ENCODE measurements around the gene GNLY. TPM values are rescaled to one million over a fixed set of nuclear protein-coding genes. Genes with fewer than 3 reads are reported as not detected.

GNLY gene
- total RNA-seq, 4 donors from 2014 or later: 1.7 to 15.3 (median 10.5) TPM; not detected in 1

GRCh38 chr2:85678377-85678776 lies 15.8 kb upstream of the GNLY start:
- peak in 1 of 3 donors; percentile 30 for DNase-seq
- peak overlapping the region in 1 of 4 donors; percentile 35 for H3K27ac ChIP-seq
- H3K4me1 ChIP-seq: peaks cover 0 to 6% (median 2%) of the 10 kb centered on the region in 4 donors

GRCh38 chr2:85678794-85679672 lies 15.1 kb upstream of the GNLY start:
- TF ChIP-seq POLR2A (IDR thresholded peaks at IDR 0.05): no peak
- peak; percentile 86 to 97 (median 94) for TF ChIP-seq CTCF (IDR thresholded peaks at IDR 0.05)
- no peak overlapping the region for H3K4me3 ChIP-seq

More at GRCh38 chr2:85678377-85678776, 15.8 kb upstream of the GNLY start:
- Histone ChIP-seq H3K4me3 (no peak overlapping the region), H3K9me3 (no peaks in the 10 kb centered on the region), H3K27me3 (no peaks in the 10 kb centered on the region), H3K36me3 (no peaks in the 10 kb centered on the region)
- TF ChIP-seq CTCF (IDR thresholded peaks at IDR 0.05) (no peak), POLR2A (IDR thresholded peaks at IDR 0.05) (no peak)

GRCh38 chr2:85680707-85681371 lies 13.3 kb upstream of the GNLY start:
- DNase-seq: peak in 1 of 3 donors; percentile 30
- no peaks in the 10 kb centered on the region for H3K36me3 ChIP-seq
- H3K4me3 ChIP-seq: no peak overlapping the region
- TF ChIP-seq CTCF (IDR thresholded peaks at IDR 0.05) (no peak), POLR2A (IDR thresholded peaks at IDR 0.05) (no peak)
- H3K4me1 ChIP-seq: peaks cover 0 to 6% (median 2%) of the 10 kb centered on the region in 4 donors
- no peaks in the 10 kb centered on the region for H3K27me3 ChIP-seq
- no peak overlapping the region for H3K27ac ChIP-seq
- no peaks in the 10 kb centered on the region for H3K9me3 ChIP-seq

More at GRCh38 chr2:85678794-85679672, 15.1 kb upstream of the GNLY start:
- H3K36me3 ChIP-seq: no peaks in the 10 kb centered on the region
- H3K27me3 ChIP-seq: no peaks in the 10 kb centered on the region
- H3K4me1 ChIP-seq: peaks cover 0 to 6% (median 2%) of the 10 kb centered on the region in 4 donors
- peak overlapping the region in 1 of 4 donors; percentile 35 for H3K27ac ChIP-seq
- DNase-seq: peak; percentile 77 to 93 (median 90)
- no peaks in the 10 kb centered on the region for H3K9me3 ChIP-seq

GRCh38 chr2:85681372-85681763 lies 12.8 kb upstream of the GNLY start:
- Histone ChIP-seq H3K4me3 (no peak overlapping the region), H3K27ac (no peak overlapping the region), H3K9me3 (no peaks in the 10 kb centered on the region), H3K36me3 (no peaks in the 10 kb centered on the region), H3K27me3 (no peaks in the 10 kb centered on the region), H3K4me1 (peaks cover 0 to 6% (median 2%) of the 10 kb centered on the region in 4 donors)
- TF ChIP-seq POLR2A (IDR thresholded peaks at IDR 0.05): no peak
- TF ChIP-seq CTCF (IDR thresholded peaks at IDR 0.05): no peak
- peak in 1 of 3 donors; percentile 34 for DNase-seq

- Histone ChIP-seq H3K27ac (no peak overlapping the region), H3K27me3 (no peaks in the 10 kb centered on the region), H3K4me3 (no peak overlapping the region), H3K36me3 (no peaks in the 10 kb centered on the region), H3K9me3 (no peaks in the 10 kb centered on the region), H3K4me1 (peaks cover 0 to 6% (median 2%) of the 10 kb centered on the region in 4 donors)
- DNase-seq: no peak
- TF ChIP-seq CTCF (IDR thresholded peaks at IDR 0.05) (no peak), POLR2A (IDR thresholded peaks at IDR 0.05) (no peak)
Measured at GRCh38 chr2:85681776-85682175, 12.4 kb upstream of the GNLY start.

All from Peyer's patch (tissue), 4 donors.